DOHH2 (cell line): ENCODE measurements around the gene LRRC7.

Experiments
- H3F3A ChIP-seq: fragments of 200-600 bp; sonication (generic), shearing (Covaris generic); 2 replicates; pipeline ENCODE4 v1.6.0; 2016; ENCODE audit warnings: antibody characterized with exemption, mild to moderate bottlenecking; ENCODE audit not compliant: control insufficient read depth, insufficient read depth
- H3K27ac ChIP-seq: fragments of 200-600 bp; sonication (generic); 2 replicates; pipeline ENCODE4 v1.5.1; 2014; ENCODE audit warnings: low read depth, mild to moderate bottlenecking, low read length, moderate library complexity
- H3K27me3 ChIP-seq: fragments of 200-600 bp; sonication (generic); 2 replicates; pipeline ENCODE4 v1.6.1; 2014; ENCODE audit warnings: mild to moderate bottlenecking, low read length, mixed read lengths; ENCODE audit not compliant: control insufficient read depth
- H3K36me3 ChIP-seq: fragments of 200-600 bp; sonication (generic); 2 replicates; pipeline ENCODE4 v1.6.1; 2014; ENCODE audit warnings: mild to moderate bottlenecking, low read length, moderate library complexity, mixed read lengths; ENCODE audit not compliant: control insufficient read depth
- H3K4me1 ChIP-seq: fragments of 200-600 bp; sonication (generic); 2 replicates; pipeline ENCODE4 v1.6.1; 2014; ENCODE audit warnings: mild to moderate bottlenecking, low read length, mixed read lengths; ENCODE audit not compliant: control insufficient read depth
- H3K4me2 ChIP-seq: fragments of 200-600 bp; sonication (generic); 2 replicates; pipeline ENCODE4 v1.6.0; 2014; ENCODE audit warnings: mild to moderate bottlenecking, low read length, moderate library complexity
- H3K4me3 ChIP-seq: fragments of 200-600 bp; sonication (generic); 2 replicates; pipeline ENCODE4 v1.5.1; 2014; ENCODE audit warnings: mild to moderate bottlenecking, low read length, mixed read lengths
- H3K79me2 ChIP-seq: fragments of 200-600 bp; sonication (generic); 2 replicates; pipeline ENCODE4 v1.6.1; 2014; ENCODE audit warnings: mild to moderate bottlenecking, low read length, mixed read lengths; ENCODE audit not compliant: control insufficient read depth
- H3K9me2 ChIP-seq: fragments of 200-600 bp; sonication (generic); replicated peaks from 2 replicates; pipeline ENCODE4 v1.6.1; 2014; ENCODE audit warnings: mild to moderate bottlenecking, low read length, mixed read lengths; ENCODE audit not compliant: control insufficient read depth
- H3K9me3 ChIP-seq: fragments of 200-600 bp; sonication (generic); 2 replicates; pipeline ENCODE4 v1.6.1; 2014; ENCODE audit warnings: antibody characterized with exemption, low read length, mixed read lengths; ENCODE audit not compliant: control insufficient read depth, insufficient read depth
- H4K20me1 ChIP-seq: fragments of 200-600 bp; sonication (generic); 2 replicates; pipeline ENCODE4 v1.6.0; 2014; ENCODE audit warnings: low read depth, mild to moderate bottlenecking, antibody characterized with exemption, low read length, moderate library complexity; ENCODE audit not compliant: control insufficient read depth, insufficient read depth
- CTCF ChIP-seq: fragments of 200-600 bp; sonication (generic); IDR thresholded peaks from one replicate; pipeline ENCODE4 v1.5.1; 2014; ENCODE audit warnings: antibody characterized with exemption, mild to moderate bottlenecking, low read depth, low read length; ENCODE audit not compliant: poor library complexity, severe bottlenecking
- EZH2phosphoT487 ChIP-seq: fragments of 200-600 bp; sonication (generic); IDR thresholded peaks from 2 replicates; pipeline ENCODE4 v1.6.1; 2017; ENCODE audit warnings: borderline replicate concordance, mild to moderate bottlenecking, antibody characterized with exemption, low read length, moderate library complexity, mixed read lengths

The LRRC7 gene

GRCh38 chr1:69898403-69898947 is 330.8 kb downstream of the LRRC7 start:
- Histone ChIP-seq H3K4me1 (no peaks in the 10 kb centered on the region), H4K20me1 (no peaks in the 10 kb centered on the region), H3K36me3 (no peaks in the 10 kb centered on the region), H3K4me2 (no peak overlapping the region), H3K79me2 (no peaks in the 10 kb centered on the region), H3K27me3 (no peaks in the 10 kb centered on the region), H3F3A (no peaks in the 10 kb centered on the region), H3K4me3 (no peak overlapping the region), H3K27ac (no peak overlapping the region), H3K9me3 (no peaks in the 10 kb centered on the region), H3K9me2 (no peaks in the 10 kb centered on the region)
- TF ChIP-seq CTCF (no peak), EZH2phosphoT487 (no peak)

DNA sequence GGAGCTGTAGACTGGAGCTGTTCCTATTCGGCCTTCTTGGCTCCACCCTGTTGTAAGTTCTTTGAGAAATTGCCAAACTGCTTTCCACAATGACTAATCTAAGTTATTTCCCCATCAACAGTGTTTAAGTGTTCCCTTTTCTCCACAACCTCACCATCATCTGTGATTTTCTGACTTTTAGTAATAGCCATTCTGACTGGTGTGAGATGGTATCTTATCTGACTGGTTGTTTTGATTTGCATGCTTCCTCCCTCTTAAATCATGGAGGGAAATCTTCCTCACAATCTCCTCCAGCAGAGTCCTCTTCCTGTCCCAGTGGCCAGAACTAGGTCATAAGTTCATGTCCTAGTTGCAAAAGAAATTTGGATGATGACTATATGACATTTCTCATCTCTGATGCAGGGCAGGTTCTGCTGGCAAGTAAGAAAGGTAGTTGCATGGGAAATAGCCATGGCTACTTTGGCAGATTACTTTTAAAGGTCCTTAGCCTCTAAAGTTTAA is 343.6 kb downstream of the LRRC7 start:
- Histone ChIP-seq H3K9me2 (no peaks in the 10 kb centered on the region), H3K4me1 (no peaks in the 10 kb centered on the region), H4K20me1 (no peaks in the 10 kb centered on the region), H3K9me3 (no peaks in the 10 kb centered on the region), H3F3A (no peaks in the 10 kb centered on the region), H3K4me2 (no peak overlapping the region), H3K79me2 (no peaks in the 10 kb centered on the region), H3K27me3 (no peaks in the 10 kb centered on the region), H3K4me3 (no peak overlapping the region), H3K36me3 (no peaks in the 10 kb centered on the region), H3K27ac (no peak overlapping the region)
- no peak for TF ChIP-seq CTCF
- TF ChIP-seq EZH2phosphoT487: no peak

GRCh38 chr1:69913977-69914376 is 346.3 kb downstream of the LRRC7 start:
- Histone ChIP-seq H3K9me2 (no peaks in the 10 kb centered on the region), H3K4me1 (no peaks in the 10 kb centered on the region), H3K9me3 (no peaks in the 10 kb centered on the region), H3K4me2 (no peak overlapping the region), H3K36me3 (no peaks in the 10 kb centered on the region), H4K20me1 (no peaks in the 10 kb centered on the region), H3K4me3 (no peak overlapping the region), H3K79me2 (no peaks in the 10 kb centered on the region), H3K27ac (no peak overlapping the region), H3F3A (no peaks in the 10 kb centered on the region), H3K27me3 (no peaks in the 10 kb centered on the region)
- TF ChIP-seq CTCF: no peak
- TF ChIP-seq EZH2phosphoT487: no peak
